ENCODE measurements around the gene SNRPA. TPM values are rescaled to one million over a fixed set of nuclear protein-coding genes. Genes with fewer than 3 reads are reported as not detected.
A peak's percentile ranks its signal among the peaks of the same experiment; 100 is the strongest.

The SNRPA gene
- total RNA-seq, 1 donor from 2014 or later = 19.5 TPM

DNA sequence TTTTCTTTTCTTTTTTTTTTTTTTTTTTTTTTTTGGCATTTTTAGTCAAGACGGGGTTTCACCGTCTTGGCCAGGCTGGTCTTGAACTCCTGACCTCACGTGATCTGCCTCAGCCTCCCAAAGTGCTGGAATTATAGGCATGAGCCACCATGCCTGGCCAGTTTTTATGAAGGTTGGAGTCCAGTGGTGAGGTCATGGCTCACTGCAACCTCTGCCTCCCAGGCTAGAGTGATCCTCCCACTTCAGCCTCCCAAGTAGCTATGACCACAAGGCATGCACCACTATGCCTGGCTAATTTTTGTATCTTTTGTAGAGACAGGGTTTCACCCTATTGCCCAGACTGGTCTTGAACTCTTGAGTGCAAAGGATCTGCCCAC, 4.2 kb downstream of the SNRPA start:
- TF ChIP-seq, protein P1, sequence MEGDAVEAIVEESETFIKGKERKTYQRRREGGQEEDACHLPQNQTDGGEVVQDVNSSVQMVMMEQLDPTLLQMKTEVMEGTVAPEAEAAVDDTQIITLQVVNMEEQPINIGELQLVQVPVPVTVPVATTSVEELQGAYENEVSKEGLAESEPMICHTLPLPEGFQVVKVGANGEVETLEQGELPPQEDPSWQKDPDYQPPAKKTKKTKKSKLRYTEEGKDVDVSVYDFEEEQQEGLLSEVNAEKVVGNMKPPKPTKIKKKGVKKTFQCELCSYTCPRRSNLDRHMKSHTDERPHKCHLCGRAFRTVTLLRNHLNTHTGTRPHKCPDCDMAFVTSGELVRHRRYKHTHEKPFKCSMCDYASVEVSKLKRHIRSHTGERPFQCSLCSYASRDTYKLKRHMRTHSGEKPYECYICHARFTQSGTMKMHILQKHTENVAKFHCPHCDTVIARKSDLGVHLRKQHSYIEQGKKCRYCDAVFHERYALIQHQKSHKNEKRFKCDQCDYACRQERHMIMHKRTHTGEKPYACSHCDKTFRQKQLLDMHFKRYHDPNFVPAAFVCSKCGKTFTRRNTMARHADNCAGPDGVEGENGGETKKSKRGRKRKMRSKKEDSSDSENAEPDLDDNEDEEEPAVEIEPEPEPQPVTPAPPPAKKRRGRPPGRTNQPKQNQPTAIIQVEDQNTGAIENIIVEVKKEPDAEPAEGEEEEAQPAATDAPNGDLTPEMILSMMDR (IDR thresholded peaks at IDR 0.05; ENCODE audit: insufficient read depth, low read length, severe bottlenecking) = no peak
- H3K36me3 ChIP-seq (ENCODE audit: control insufficient read depth, insufficient read depth, low read length) = peaks cover 10% of the 10 kb centered on the region
- no peaks in the 10 kb centered on the region for H3K27me3 ChIP-seq (ENCODE audit: control insufficient read depth, insufficient read depth, low read length)
- FAIRE-seq (no peak), DNase-seq (ENCODE audit: low read depth) (no peak)
- no peak overlapping the region for H3K4me3 ChIP-seq (ENCODE audit: low read depth, low read length)

DNA sequence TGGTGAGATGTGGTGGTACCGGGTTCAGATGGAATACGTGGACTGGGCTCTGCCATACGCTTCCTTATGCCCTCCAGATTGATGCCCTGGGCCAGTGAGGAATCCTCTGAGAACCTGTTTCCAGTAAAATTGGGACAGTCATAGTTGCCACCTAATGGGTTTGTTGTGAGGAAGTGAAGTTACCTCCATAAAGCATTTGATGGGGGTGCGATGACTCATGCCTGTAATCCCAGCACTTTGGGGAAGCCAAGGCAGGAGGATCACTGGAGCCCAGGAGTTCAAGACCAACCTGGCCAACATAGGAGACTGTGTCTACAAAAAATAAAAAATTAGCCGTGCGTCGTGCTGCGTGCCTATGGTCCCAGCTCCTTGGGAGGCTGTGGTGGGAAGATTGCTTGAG, 4.8 kb downstream of the SNRPA start:
- no peak for FAIRE-seq

DNA sequence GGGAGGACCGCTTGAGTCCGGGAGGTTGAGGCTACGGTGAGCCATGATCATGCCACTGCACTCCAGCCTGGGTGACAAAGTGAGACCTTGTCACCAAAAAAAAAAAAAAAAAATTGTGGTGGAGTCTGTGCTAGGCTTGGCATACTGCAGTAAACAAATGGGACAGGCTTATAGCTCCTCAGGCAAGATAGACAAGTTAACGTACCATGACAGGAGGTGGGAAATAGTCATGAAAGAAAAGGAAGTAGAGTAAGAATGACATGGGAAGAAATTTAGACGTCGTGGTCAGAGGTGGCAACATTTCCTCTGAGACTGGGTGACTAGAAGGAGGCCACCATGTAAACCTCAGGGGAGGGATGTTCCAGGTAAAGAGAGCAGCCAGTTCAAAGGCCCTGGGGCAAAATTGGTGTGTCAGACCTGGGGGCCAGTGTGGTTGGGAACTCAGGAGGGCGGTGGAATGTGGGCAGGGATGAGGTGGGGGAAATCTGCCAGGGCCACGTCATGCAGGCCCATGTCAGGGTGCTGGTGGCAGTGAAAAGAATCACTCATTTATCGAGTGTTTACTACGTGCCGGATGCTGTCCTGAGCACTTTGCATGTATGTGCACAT, 5.6 kb downstream of the SNRPA start:
- DNase-seq (ENCODE audit: low read depth) = peak; percentile 68
- TF ChIP-seq, protein P1 (IDR thresholded peaks at IDR 0.05; ENCODE audit: insufficient read depth, low read length, severe bottlenecking) = no peak
- peaks cover 17% of the 10 kb centered on the region for H3K36me3 ChIP-seq (ENCODE audit: control insufficient read depth, insufficient read depth, low read length)
- H3K27me3 ChIP-seq (ENCODE audit: control insufficient read depth, insufficient read depth, low read length) = no peaks in the 10 kb centered on the region
- FAIRE-seq = no peak
- no peak overlapping the region for H3K4me3 ChIP-seq (ENCODE audit: low read depth, low read length)

More for the DNA sequence above, 4.8 kb downstream of the SNRPA start:
- no peak for DNase-seq (ENCODE audit: low read depth)
- no peak overlapping the region for H3K4me3 ChIP-seq (ENCODE audit: low read depth, low read length)
- no peaks in the 10 kb centered on the region for H3K27me3 ChIP-seq (ENCODE audit: control insufficient read depth, insufficient read depth, low read length)
- TF ChIP-seq, protein P1 (IDR thresholded peaks at IDR 0.05; ENCODE audit: insufficient read depth, low read length, severe bottlenecking) = no peak
- peaks cover 13% of the 10 kb centered on the region for H3K36me3 ChIP-seq (ENCODE audit: control insufficient read depth, insufficient read depth, low read length)

DNA sequence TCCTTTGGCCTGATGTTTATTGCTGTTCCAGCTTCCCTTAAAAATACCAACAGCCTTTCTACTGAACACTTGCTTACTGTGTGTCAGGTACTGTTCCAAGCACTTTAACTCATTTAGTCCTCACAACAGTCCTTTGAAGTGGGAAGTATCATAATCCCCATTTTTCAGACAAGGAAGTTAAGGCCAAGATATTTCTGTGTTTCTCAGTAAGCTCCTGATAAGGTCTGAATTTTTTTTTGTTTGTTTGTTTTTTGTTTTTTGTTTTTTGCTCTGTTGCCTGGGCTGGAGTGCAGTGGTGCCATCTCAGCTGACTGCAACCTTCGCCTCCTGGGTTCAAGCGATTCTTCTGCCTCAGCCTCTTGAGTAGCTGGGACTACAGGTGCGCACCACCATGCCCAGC, 7.5 kb downstream of the SNRPA start:
- H3K27me3 ChIP-seq (ENCODE audit: control insufficient read depth, insufficient read depth, low read length) = no peaks in the 10 kb centered on the region
- TF ChIP-seq, protein P1 (IDR thresholded peaks at IDR 0.05; ENCODE audit: insufficient read depth, low read length, severe bottlenecking) = no peak
- H3K36me3 ChIP-seq (ENCODE audit: control insufficient read depth, insufficient read depth, low read length) = peaks cover 32% of the 10 kb centered on the region
- DNase-seq (ENCODE audit: low read depth) (no peak), FAIRE-seq (no peak)
- no peak overlapping the region for H3K4me3 ChIP-seq (ENCODE audit: low read depth, low read length)

DNA sequence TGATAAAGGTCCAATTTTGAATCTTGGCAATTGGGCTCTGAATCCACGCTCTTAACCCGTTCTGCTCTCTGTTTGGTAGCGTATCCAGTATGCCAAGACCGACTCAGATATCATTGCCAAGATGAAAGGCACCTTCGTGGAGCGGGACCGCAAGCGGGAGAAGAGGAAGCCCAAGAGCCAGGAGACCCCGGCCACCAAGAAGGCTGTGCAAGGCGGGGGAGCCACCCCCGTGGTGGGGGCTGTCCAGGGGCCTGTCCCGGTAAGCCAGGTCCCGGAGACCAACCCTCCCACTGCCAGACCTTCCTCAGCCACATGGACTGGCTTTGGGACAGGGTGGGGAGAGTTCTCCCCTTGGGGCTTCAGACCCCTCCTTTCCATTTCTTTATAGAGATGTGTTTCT, 8.3 kb downstream of the SNRPA start:
- H3K36me3 ChIP-seq (ENCODE audit: control insufficient read depth, insufficient read depth, low read length) = peaks cover 38% of the 10 kb centered on the region
- no peak overlapping the region for H3K4me3 ChIP-seq (ENCODE audit: low read depth, low read length)
- no peaks in the 10 kb centered on the region for H3K27me3 ChIP-seq (ENCODE audit: control insufficient read depth, insufficient read depth, low read length)
- TF ChIP-seq, protein P1 (IDR thresholded peaks at IDR 0.05; ENCODE audit: insufficient read depth, low read length, severe bottlenecking) = no peak
- DNase-seq (ENCODE audit: low read depth) = no peak
- FAIRE-seq = no peak
